Measurements from ENCODE around the gene NTF4. TPM values are rescaled to one million over a fixed set of nuclear protein-coding genes. Genes with fewer than 3 reads are reported as not detected.
"Not testable (repeated sequence)": the region's sequence is repeated elsewhere in the genome, so short reads cannot be mapped to it uniquely, and the experiment has no call there.

The NTF4 gene
- total RNA-seq, 1 experiment from 2014 or later = not detected

DNA sequence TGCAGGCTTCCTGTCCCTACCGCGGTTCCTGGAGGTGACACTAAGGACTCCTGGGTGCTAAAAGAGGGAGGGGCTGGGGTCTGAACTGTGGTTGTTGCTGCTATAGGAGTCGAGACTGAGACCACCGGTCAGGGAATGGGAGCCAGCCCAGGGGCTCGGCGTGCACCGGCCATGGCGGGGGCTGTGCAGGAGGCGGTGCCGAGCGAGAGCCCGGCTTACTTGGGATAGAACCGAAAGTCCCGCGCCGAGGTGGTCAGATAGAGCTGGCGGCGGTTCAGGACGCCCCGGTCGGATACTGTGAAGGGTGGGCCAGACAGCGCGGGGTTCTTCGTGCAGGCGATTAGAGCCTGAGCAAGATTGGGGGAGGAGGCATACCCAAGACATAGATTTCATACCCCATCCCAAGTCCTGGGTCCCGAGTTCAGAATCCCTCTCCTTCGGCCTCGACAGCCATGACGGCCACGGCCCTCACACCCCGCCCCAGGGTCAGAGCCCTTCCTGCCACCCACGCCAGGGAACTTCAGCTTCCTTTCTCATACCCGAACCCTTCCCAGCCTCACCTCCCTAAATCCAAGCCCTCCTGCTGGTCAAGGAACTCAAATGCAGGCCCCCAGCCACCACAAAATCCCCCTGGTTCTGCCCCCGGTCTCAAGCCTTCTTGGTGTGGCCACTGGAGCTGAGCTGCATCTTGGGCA lies 7.6 kb downstream of the NTF4 start:
- DNase-seq (ENCODE audit: low spot score) = not testable (repeated sequence)

DNA sequence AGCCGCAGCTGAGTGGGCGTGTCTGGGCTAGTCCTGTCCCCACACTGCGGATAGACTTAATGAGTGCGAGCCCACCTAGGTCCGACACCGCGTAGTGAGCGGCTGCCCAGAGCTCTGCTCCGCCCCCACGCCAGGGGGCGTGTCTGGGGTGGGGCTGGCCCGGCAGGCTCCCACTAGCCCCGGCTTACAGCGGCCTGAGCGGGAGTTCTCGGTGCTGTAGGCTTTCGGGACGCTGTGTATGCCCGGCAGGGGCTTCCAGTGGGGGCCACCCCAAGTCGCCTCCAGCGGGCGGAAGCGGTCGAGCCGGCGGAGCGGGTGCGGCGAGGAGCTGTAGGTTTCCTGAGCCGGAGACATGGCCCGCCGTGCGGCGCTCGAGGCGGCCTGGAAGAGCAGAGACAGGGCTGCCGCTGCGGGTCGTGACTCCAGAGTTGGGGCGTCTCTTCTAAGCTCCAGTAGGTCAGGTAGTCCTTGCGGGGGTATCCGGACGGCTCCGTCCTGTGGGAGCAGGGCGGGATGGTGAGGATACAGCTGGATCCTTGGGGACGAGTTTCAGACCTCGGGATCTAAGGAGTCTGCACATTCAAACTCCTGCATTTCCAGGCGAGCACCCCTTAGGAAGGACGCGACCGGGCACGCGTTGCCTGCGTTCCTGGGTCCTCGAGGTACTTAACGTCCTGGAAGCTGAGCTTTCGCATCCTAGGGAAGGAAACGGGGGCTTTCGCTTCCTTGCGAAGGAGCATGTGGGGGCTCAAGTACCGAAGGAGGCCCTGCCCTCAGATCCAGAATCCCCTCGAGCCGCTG lies 8.3 kb downstream of the NTF4 start:
- DNase-seq (ENCODE audit: low spot score) = peak; percentile 39

DNA sequence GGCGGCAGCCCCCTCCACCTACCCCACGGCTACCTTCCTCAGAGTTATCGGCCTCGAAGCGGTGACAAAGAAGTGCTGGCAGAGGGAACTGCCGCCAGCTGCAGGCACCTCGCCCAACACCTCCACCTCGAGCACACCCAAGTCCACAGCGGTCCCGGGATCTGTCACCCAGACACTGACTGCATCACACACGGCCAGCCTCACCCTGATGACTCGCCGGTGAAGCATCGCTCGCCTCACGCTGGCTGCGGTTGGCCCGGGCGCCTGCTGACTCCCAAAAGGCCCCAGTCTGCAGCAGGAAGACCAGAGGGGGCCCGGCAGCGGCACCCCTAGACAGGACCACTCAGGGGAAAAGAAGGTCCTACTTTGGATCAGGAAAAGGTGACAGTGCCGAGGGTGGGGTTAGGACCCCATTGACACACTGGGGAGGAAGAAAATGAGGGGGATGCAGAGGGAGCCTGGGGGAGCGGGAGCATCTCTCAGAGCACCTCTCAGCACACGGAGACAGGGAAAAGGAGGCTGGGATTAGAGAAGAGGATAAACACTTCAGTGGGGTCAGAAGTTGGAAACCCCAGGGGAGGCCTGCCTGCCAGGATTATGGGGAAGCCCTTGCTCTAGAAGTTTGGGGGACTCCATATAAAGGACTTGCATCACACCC lies 14.1 kb downstream of the NTF4 start:
- DNase-seq (ENCODE audit: low spot score) = peak; percentile 68

DNA sequence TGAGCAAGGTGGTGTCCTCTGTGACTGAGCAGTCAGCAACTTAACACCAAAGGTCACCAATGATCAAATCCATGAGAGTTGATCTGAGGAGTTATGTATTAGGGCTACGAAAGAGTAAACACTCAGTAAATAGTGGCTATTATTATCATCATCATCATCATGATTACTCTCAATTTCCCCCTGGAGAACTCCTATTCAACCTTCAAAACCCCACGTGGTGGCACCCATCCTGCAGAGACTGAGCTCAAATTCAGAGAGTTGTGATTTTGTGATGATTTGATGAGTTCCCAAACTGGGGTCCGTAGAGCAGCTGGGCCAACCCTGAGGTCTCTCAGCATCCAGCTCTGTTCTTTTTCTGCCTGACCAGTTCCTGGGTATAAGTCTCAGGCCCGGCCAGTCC lies 14.8 kb downstream of the NTF4 start:
- DNase-seq (ENCODE audit: low spot score) = not testable (repeated sequence)

DNA sequence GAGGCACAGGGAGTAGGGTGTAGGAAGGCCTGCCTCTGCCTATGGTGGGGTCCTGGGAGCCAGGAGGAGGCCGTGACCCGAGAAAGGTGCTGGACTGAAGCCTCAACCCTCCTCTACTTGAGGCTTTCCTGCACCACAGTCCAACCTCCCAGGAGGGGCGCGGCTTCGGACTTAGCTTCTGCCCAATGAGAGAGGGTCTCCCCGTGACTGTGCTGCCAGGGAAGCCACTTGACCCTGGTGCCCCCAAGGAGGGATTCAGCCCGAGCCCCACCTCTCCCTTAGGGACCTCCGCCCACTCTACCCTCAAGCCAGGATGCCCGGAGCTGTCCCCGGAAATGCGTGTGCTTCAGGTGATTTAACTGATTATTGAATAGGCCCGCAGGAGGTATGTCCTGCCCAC lies 15.6 kb downstream of the NTF4 start, which contains the start of gene CGB8:
Gene CGB8 (minus strand): TSS at position 101 of the 400 bp plus-strand sequence. CDS start 372 bp downstream, outside the sequence.
- DNase-seq (ENCODE audit: low spot score) = not testable (repeated sequence)

DNA sequence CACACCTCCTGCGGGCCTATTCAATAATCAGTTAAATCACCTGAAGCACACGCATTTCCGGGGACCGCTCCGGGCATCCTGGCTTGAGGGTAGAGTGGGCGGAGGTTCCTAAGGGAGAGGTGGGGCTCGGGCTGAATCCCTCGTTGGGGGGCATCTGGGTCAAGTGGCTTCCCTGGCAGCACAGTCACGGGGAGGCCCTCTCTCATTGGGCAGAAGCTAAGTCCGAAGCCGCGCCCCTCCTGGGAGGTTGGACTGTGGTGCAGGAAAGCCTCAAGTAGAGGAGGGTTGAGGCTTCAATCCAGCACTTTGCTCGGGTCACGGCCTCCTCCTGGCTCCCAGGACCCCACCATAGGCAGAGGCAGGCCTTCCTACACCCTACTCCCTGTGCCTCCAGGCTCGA lies 21.1 kb downstream of the NTF4 start, which contains the start of gene CGB5:
Gene CGB5 (plus strand): TSS at position 301 of the 400 bp plus-strand sequence. CDS start 362 bp downstream, outside the sequence.
- not testable (repeated sequence) for DNase-seq (ENCODE audit: low spot score)

DNA sequence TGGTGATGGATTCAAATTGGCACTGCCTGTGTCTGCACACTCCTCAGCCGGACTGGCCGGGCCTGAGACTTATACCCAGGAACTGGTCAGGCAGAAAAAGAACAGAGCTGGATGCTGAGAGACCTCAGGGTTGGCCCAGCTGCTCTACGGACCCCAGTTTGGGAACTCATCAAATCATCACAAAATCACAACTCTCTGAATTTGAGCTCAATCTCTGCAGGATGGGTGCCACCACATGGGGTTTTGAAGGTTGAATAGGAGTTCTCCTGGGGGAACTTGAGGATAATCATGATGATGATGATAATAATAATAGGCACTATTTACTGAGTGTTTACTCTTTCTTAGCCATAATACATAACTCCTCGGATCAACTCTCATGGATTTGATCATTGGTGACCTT lies 22.0 kb downstream of the NTF4 start:
- not testable (repeated sequence) for DNase-seq (ENCODE audit: low spot score)

DNA sequence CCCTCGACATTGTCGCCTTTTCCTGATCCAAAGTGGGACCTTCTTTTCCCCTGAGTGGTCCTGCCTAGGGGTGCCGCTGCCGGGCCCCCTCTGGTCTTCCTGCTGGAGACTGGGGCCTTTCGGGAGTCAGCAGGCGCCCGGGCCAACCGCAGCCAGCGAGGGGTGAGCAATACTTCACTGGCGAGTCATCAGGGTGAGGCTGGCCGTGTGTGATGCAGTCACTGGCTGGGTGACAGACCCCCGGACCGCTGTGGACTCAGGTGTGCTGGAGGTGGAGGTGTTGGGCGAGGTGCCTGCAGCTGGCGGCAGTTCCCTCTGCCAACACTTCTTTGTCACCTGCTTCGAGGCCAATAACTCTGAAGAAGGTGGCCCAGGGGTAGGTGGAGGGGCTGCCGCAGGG lies 22.4 kb downstream of the NTF4 start:
- peak; percentile 57 for DNase-seq (ENCODE audit: low spot score)

DNA sequence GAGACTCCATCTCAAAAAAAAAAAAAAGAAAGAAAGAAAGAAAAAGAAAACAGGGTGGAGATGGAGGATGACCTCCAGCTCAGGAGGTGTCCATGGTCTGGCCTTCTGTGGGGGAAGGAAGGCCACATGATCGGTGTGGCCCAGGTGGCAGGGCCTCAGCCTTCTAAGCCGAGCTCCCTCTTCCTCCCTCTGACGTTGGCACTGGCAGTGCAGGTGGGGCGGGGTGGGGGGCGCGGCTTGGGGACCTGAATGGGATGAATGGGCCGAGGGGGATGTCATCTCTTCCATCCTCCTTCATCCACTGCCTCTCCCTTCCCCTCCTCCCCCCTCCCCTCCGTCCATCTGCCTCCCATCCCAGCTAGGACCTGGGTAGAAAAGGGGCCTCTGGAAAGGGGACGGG lies 24.9 kb downstream of the NTF4 start:
- DNase-seq (ENCODE audit: low spot score) = not testable (repeated sequence)

DNA sequence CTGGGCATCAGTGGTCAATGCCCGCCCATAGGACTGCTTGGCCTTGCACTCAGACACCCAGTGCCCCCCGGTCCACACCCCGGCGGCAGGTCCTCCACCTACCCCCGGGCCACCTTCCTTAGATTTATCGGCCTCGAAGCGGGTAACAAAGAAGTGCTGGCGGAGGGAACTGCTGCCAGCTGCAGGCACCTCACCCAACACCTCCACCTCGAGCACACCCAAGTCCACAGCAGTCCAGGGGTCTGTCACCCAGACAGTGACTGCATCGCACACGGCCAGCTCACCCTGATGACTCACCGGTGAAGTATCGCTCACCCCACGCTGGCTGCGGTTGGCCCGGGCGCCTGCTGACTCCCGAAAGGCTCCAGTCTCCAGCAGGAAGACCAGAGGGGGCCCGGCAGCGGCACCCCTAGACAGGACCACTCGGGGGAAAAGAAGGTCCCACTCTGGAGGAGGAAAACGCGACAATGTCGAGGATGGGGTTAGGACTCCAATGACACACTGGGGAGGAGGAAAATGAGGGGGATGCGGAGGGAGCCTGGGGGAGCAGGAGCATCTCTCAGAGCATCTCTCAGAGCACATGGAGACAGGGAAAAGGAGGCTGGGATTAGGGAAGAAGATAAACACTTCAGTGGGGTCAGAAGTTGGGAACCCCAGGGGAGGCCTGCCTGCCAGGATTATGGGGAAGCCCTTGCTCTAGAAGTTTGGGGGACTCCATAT lies 25.9 kb downstream of the NTF4 start:
- peak; percentile 72 for DNase-seq (ENCODE audit: low spot score)

DNA sequence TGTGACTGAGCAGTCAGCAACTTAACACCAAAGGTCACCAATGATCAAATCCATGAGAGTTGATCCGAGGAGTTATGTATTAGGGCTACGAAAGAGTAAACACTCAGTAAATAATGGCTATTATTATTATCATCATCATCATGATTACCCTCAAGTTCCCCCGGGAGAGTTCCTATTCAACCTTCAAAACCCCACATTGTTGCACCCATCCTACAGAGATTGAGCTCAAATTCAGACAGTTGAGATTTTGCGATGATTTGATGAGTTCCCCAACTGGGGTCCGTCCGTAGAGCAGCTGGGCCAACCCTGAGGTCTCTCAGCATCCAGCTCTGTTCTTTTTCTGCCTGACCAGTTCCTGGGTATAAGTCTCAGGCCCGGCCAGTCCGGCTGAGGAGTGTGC lies 26.5 kb downstream of the NTF4 start:
- DNase-seq (ENCODE audit: low spot score) = not testable (repeated sequence)

DNA sequence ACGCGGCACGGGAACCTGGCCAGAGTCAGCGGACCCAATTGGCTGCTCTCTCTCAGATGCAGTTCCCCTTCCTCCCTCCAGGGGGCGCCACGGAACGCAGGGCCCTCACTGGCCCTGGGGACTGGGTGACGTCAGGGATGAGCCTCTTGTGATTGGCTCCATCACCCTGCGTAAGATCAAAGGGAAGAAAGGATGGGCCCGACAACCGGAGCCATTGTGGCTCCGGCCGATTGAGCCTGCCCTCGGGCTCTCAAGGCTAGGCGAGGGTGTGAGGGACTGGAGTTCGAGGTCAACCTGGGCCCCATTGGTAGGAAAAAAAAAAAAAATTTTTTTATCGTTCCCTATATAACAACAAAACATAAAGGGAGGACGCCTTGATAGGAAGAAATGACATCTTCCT lies 27.8 kb downstream of the NTF4 start, which contains the start of gene CGB1:
Gene CGB1 (minus strand): TSS at position 81 of the 400 bp plus-strand sequence. CDS start 184 bp downstream, outside the sequence.
- not testable (repeated sequence) for DNase-seq (ENCODE audit: low spot score)

DNA sequence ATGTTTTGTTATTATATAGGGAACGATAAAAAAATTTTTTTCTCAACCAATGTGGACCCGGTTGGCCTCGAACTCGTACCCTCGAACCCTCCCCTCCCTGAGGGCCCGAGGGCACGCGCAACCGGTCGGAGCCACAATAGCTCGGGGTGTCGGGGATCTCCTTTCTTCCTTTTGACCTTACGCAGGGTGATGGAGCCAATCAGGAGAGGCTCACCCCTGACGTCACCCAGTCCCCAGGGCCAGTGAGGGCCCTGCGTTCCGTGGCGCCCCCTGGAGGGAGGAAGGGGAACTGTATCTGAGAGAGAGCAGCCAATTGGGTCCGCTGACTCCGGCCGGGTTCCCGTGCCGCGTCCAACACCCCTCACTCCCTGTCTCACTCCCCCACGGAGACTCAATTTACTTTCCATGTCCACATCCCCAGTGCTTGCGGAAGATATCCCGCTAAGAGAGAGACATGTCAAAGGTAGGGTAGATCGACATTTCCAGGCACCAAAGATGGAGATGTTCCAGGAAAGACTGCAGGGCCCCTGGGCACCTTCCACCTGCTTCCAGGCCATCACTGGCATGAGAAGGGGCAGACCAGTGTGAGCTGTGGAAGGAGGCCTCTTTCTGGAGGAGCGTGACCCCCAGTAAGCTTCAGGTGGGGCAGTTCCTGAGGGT lies 32.8 kb downstream of the NTF4 start, which contains the start of gene CGB2:
Gene CGB2 (plus strand): TSS at position 249 of the 660 bp plus-strand sequence. CDS start 206 bp downstream, at position 455.
- not testable (repeated sequence) for DNase-seq (ENCODE audit: low spot score)

DNA sequence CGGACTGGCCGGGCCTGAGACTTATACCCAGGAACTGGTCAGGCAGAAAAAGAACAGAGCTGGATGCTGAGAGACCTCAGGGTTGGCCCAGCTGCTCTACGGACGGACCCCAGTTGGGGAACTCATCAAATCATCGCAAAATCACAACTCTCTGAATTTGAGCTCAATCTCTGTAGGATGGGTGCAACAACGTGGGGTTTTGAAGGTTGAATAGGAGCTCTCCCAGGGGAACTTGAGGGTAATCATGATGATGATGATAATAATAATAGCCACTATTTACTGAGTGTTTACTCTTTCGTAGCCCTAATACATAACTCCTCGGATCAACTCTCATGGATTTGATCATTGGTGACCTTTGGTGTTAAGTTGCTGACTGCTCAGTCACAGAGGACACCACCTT lies 34.3 kb downstream of the NTF4 start:
- DNase-seq (ENCODE audit: low spot score) = not testable (repeated sequence)

DNA sequence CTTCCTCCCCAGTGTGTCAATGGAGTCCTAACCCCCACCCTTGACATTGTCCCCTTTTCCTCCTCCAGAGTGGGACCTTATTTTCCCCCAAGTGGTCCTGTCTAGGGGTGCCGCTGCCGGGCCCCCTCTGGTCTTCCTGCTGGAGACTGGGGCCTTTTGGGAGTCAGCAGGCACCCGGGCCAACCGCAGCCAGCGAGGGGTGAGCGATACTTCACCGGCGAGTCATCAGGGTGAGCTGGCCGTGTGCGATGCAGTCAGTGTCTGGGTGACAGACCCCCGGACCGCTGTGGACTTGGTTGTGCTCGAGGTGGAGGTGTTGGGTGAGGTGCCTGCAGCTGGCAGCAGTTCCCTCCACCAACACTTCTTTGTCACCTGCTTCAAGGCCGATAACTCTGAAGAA lies 34.9 kb downstream of the NTF4 start:
- peak; percentile 29 for DNase-seq (ENCODE audit: low spot score)

DNA sequence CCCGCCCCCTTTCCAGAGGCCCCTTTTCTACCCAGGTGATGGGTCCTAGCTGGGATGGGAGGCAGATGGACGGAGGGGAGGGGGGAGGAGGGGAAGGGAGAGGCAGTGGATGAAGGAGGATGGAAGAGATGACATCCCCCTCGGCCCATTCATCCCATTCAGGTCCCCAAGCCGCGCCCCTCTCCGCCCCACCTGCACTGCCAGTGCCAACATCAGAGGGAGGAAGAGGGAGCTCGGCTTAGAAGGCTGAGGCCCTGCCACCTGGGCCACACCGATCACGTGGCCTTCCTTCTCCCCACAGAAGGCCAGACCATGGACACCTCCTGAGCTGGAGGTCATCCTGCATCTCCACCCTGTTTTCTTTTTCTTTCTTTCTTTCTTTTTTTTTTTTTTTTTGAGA lies 35.9 kb downstream of the NTF4 start:
- not testable (repeated sequence) for DNase-seq (ENCODE audit: low spot score)

DNA sequence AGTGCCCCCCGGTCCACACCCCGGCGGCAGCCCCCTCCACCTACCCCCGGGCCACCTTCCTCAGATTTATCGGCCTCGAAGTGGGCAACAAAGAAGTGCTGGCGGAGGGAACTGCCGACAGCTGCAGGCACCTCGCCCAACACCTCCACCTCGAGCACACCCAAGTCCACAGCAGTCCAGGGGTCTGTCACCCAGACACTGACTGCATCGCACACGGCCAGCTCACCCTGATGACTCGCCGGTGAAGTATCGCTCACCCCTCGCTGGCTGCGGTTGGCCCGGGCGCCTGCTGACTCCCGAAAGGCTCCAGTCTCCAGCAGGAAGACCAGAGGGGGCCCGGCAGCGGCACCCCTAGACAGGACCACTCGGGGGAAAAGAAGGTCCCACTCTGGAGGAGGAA lies 39.0 kb downstream of the NTF4 start:
- DNase-seq (ENCODE audit: low spot score) = not testable (repeated sequence)

DNA sequence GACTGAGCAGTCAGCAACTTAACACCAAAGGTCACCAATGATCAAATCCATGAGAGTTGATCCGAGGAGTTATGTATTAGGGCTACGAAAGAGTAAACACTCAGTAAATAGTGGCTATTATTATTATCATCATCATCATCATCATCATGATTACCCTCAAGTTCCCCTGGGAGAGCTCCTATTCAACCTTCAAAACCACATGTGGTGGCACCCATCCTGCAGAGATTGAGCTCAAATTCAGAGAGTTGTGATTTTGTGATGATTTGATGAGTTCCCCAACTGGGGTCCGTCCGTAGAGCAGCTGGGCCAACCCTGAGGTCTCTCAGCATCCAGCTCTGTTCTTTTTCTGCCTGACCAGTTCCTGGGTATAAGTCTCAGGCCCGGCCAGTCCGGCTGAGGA lies 39.5 kb downstream of the NTF4 start:
- not testable (repeated sequence) for DNase-seq (ENCODE audit: low spot score)

DNA sequence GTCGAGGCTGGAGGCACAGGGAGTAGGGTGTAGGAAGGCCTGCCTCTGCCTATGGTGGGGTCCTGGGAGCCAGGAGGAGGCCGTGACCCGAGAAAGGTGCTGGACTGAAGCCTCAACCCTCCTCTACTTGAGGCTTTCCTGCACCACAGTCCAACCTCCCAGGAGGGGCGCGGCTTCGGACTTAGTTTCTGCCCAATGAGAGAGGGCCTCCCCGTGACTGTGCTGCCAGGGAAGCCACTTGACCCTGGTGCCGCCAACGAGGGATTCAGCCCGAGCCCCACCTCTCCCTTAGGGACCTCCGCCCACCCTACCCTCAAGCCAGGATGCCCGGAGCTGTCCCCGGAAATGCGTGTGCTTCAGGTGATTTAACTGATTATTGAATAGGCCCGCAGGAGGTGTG lies 40.4 kb downstream of the NTF4 start, which contains the start of gene CGB3:
Gene CGB3 (minus strand): TSS at position 101 of the 400 bp plus-strand sequence. CDS start 362 bp downstream, outside the sequence.
- not testable (repeated sequence) for DNase-seq (ENCODE audit: low spot score)

DNA sequence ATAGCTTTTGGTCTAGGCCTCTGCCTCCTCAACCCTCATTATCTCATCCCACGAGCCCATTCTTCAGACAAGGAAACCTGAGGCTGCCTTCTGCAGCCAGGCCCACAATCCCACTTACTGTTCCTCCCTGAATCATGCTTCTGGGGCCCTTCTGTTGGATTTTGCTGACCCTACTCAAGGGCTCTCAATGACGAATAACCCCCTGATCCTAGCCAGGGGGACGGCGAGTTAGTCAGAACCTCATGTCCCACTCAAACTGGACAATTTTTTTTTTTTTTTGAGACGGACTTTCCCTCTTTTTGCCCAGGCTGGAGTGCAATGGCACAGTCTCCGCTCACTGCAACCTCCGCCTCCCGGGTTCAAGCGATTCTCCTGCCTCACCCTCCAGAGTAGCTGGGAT lies 42.5 kb downstream of the NTF4 start:
- no peak for DNase-seq (ENCODE audit: low spot score)

Measured in A172 (cell line).